HG02973 (cell line): ENCODE measurements around the gene ADGRE1.
"Not testable (repeated sequence)": the region's sequence is repeated elsewhere in the genome, so short reads cannot be mapped to it uniquely, and the experiment has no call there.

Experiments used
- ATAC-seq: cut with Tn5 transposase; IDR thresholded peaks from one replicate; pipeline ENCODE4 v1.9.1; 2021; ENCODE audit warnings: moderate library complexity; ENCODE audit not compliant: unreplicated experiment

Gene ADGRE1

GRCh38 chr19:6887316-6887715 lies at the start of gene ADGRE1:
Gene ADGRE1 (plus strand): TSS chr19:6887579. CDS start chr19:6887609, 30 bp downstream.
- no peak for ATAC-seq

DNA sequence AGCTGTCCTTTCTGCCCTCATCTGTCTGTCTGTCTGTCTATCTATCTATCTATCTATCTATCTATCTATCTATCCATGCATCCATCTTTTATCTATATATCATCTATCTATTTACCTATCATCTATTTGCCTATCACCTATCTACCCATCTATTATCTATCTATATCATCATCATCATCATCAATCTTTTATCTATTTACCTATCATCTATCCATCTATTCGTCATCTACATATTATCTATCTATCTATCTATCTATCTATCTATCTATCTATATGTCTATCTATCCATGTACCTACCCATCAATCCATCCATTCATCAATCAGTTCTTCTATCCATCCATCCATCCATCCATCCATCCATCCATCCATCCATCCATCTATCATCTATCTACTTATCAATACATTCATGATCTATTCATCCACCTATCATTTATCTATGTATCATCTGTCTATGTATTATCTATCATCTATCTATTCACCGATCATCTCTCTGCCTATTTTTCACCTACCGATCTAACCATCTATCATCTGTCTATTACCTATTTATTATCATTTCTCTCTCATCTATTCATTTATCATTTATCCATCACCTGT lies 49.2 kb upstream of the ADGRE1 start:
- ATAC-seq, result no peak

DNA sequence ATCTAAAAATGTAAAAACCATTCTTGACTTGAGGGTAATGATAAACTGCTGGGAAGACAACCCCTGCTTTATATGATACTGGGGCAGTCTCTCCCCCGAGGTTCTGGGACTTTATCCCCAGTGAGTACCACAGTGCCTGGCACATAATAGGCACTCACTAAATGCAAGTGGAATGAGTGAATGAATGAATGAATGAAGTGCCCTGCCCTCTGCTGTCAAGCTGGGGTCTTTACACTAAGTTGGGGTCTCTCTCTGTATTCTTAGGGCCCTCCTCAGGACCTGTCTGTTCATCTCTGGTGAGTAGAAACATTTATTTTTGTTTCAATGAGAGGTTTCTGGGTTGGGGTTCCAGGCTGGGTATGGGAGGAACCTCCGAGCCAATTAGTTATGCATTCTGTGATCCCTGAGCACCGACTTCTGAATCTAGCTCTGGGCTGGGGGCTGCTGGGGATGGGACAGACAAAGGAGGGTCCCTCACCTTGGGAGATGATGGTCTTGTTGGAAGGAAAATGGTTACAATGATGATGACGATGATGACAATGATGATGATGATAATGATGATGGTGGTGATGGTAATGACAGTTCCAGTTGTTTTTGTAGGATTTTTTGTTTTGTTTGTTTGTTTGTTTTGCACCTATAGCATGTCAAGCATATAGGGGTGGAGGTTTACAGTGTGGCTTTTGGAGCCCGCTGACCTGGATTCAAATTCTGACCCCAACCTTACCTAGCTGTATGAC lies 44.3 kb upstream of the ADGRE1 start:
- no peak for ATAC-seq

DNA sequence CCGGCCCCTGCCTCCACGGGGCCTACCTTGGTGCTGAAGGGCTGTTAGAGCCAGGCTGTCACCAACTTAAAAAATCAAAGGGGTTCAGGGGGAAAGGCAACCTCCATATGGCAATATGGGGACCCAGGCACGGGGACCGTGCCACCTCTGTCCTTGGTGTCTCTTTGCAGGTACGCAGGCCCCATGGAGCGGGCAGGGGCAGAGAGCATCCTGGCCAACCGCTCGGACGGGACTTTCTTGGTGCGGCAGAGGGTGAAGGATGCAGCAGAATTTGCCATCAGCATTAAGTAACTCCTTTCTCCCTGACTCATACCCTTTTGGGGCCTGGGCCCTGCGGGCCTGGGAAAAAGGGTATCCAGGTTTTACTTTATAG lies 39.6 kb upstream of the ADGRE1 start:
- no peak for ATAC-seq

DNA sequence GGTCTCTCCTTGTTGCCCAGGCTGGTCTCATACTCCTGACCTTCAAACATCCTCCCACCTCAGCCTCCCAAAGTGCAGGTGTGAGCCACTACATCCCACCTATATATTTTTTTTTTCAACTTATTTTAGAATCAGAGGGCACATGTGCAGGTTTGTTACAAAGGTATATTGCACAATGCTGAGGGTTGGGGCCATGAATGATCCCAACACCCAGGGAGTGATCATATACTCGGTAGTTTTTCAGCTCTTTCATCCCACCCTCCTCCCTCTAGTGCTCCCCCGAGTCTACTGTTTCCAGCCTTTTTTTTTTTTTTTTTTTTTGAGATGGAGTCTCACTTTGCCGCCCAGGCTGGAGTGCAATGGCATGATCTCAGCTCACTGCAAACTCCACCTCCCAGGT lies 38.4 kb upstream of the ADGRE1 start:
- ATAC-seq, result no peak

- ATAC-seq, result no peak
Measured at GRCh38 chr19:6849876-6850275, 37.5 kb upstream of the ADGRE1 start.

DNA sequence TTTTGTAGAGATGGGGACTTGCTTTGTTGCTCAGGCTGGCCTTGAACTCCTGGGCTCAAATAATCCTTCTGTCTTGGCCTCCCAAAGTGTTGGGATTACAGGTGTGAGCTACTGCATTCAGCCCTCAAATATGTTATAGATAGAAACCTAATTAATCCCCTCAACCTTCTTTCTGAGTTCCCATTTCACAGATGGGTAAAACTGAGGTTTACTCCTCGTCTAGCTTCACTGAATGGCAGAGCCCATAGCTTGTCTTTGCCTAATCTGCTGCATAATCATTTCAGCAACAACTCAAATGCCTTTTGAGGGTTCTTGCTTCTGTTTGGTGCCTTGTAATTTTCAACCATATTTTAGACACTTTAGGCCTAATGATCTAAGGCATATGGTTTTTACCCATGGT lies 36.0 kb upstream of the ADGRE1 start:
- no peak for ATAC-seq

GRCh38 chr19:6852001-6852400 lies 35.4 kb upstream of the ADGRE1 start:
- no peak for ATAC-seq

DNA sequence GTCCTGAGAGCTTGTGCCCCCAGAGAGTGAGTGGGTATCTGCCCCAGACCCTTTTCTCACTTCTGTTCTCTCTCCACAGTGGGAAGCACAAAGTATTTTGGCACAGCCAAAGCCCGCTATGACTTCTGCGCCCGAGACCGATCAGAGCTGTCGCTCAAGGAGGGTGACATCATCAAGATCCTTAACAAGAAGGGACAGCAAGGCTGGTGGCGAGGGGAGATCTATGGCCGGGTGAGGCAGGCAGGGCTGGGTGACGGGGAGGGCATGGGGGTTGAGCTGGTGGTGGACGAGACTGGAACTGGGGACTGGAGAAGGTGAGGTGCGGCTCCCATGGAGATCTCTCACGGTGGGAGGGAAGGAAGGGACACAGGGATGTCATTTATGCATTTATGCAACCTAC lies 33.5 kb upstream of the ADGRE1 start:
- no peak for ATAC-seq

DNA sequence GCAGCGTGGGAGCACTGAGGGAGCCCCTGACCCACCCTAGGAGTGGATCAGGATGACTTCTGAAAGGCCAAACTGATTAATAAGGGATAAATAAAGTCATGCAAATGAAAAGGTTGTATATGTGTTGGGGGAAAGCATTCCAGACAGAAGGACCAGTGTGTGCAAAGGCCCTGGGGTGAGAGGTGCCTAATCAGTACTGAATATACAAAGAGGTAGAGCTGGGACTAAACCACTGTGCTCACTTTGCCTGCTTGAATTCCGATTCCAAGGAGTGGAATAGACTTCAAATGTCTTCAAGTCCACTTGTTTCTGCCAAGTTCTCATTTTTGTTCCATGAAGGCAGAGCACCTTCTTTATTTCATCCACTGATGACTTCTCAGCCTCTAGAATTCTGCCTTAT lies 32.6 kb upstream of the ADGRE1 start:
- no peak for ATAC-seq

DNA sequence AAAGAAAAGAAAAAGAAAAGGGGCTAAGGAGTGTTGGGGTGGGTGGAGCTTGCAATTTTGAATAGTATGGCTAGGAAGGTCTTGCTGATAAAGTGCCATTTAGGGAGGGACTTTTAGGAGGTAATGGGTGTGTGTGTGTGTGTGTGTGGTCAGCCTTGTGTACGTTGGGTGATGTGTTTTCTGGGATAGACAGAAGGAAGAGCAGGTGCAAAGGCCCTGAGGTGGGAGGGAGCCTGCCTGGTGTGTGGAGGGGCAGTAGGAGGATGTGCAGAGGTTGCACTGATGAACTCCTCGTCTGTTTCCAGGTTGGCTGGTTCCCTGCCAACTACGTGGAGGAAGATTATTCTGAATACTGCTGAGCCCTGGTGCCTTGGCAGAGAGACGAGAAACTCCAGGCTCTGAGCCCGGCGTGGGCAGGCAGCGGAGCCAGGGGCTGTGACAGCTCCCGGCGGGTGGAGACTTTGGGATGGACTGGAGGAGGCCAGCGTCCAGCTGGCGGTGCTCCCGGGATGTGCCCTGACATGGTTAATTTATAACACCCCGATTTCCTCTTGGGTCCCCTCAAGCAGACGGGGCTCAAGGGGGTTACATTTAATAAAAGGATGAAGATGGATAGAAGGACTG lies 30.5 kb upstream of the ADGRE1 start:
- no peak for ATAC-seq

GRCh38 chr19:6861683-6862286 lies 25.6 kb upstream of the ADGRE1 start:
- ATAC-seq, result no peak

GRCh38 chr19:6862673-6863078 lies 24.7 kb upstream of the ADGRE1 start:
- peak; percentile 52 for ATAC-seq

- ATAC-seq, result no peak
Measured at GRCh38 chr19:6864325-6864940, 22.9 kb upstream of the ADGRE1 start.

DNA sequence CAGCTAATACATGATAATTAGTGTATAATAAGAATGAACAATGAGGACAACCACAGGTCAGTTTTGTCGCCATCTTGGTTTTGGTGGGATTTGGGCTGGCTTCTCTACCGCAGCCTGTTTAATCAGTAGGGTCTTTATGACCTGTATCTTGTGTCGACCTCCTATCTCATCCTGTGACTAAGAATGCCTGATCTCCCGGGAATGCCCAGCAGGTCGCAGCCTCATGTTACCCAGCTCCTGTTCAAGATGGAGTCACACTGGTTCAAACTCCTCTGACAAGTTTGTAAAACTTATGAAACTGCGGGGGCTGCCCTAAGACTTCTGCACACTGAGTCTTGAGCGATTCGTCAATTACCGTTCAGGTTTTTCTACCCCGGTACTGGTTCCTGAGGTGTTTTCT lies 21.5 kb upstream of the ADGRE1 start:
- no peak for ATAC-seq

- ATAC-seq, result no peak
Measured at GRCh38 chr19:6866741-6867151, 20.6 kb upstream of the ADGRE1 start.

GRCh38 chr19:6868351-6868750 lies 19.0 kb upstream of the ADGRE1 start:
- ATAC-seq, result no peak

DNA sequence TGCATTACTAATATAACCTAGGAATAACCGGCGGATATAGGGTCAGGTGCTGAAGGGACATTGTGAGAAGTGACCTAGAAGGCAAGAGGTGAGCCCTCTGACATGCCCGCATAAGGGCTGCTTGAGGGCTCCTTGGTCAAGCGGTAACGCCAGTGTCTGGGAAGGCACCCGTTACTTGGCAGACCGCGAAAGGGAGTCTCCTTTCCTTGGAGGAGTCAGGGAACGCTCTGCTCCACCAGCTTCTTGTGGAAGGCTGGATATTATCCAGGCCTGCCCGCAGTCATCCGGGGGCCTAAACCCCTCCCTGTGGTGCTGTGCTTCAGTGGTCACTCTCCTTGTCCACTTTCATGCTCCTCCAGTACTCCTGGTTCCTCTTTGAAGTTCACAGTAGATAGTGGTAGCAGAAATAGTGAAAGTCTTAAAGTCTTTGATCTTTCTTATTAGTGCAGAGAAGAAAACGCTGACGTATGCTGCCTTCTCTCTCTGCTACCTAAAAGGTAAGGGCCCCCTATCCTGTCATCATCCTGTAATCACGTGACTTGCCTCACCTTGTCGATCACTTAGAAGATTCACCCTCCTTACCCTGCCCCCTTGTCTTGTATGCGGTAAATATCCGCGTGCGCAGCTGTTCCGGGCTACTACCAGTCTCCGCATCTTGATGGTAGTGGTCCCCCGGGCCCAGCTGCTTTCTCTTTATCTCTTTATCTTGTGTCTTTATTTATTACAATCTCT lies 18.1 kb upstream of the ADGRE1 start:
- not testable (repeated sequence) for ATAC-seq

DNA sequence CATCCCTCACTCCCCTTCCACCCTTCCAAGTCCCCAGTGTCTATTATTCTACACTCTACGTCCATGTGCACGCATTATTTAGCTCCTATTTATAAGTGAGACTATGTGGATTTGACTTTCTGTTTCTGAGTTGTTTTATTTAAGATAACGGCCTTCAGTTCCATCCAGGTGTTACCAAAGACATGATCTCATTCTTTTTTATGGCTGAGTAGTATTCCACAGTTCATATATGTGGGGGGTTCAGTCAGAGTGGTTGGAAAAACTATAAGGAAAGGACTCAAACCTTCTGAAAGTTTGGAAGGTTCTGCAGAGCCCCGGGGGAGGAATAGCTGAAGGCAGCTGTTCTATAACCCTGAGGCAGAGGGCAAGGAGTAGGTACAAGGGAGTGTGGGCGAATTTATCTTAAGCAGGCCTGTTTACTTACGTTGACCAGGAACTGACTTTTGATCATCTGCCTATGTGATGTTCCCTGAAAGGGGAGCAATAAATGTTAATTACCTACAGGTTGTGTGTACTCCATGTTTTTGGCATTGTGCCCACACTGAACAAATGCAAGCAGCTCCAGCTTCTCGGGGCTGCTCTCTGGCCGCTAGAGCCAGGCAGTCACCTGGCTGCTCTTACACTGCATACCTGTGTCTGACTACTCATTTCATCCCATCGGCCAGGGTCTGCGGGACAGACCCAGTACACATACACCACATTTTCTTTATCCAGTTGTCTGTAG lies 13.5 kb upstream of the ADGRE1 start:
- no peak for ATAC-seq

DNA sequence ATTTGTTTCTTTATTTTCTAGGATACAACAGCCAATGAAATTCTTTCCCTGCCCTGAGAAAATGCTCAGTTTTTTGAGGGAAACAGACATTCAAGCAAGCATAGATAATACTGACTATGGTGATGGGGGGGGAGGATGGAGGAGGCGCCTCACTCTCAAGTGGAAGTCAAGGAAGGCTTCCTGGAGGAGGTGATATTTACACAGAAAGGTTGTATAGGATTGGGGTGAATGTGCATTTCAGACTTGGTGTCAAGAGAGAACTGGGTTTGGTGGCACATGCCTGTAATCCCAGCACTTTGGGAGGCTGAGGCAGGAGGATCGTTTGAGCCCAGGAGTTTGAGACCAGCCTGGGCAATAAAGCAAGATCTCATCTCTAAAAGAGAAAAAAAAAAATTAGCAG lies 12.2 kb upstream of the ADGRE1 start:
- no peak for ATAC-seq
